ENCODE measurements around the gene SCAMP2. TPM values are rescaled to one million over a fixed set of nuclear protein-coding genes. Genes with fewer than 3 reads are reported as not detected.
"Not testable (repeated sequence)": the region's sequence is repeated elsewhere in the genome, so short reads cannot be mapped to it uniquely, and the experiment has no call there.

Gene SCAMP2
- total and polyA plus RNA-seq, 2 of the 13 experiments (the other 11 are each of a cell fraction or from before 2014, with no cell fraction given), result 34.8 to 121 TPM

DNA sequence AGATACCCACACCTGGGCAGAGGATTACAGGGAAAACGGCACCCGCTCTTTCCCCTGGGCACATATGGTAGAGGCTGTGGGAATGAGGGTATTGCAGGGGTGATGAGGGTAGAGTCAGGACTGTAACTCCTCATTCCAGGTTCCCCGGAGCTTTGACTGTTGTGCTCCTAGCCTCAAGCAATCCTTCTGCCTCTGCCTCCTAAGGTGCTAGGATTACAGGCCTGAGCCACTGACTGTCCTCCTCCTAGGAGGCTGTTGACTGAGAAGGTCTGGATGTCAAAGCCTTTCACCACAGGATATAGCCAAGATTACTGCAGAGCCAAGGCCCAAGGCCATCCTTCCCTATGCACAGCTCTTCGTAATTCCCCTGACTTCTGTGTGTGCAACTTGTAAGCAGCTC lies 15.6 kb upstream of the SCAMP2 start:
- ChIA-PET POLR2A (interaction anchor here (0.6 to 3.3 kb wide), 4 partner anchors 12 to 665 kb away, joined by 3 to 23 read pairs (median 16); partner anchors contain the start of genes FAM219B and SCAMP2), CTCF (ENCODE audit: low intra/inter-chr PET ratio, low total read pairs) (no interaction called here)
- 0 out of 2 replicates have a peak overlapping the region, but pooled peaks have one; percentile 95 for H3K9ac ChIP-seq (ENCODE audit: insufficient read depth, low read depth, low read length)
- WGBS (ENCODE audit: low lambda C conversion rate), result 81% methylated on average over 4 of the region's 4 CpGs
- DNase-seq (ENCODE audit: low spot score), result no peak
- TF ChIP-seq HES4 (CRISPR knock-in tag; IDR thresholded peaks at IDR 0.05; ENCODE audit: borderline replicate concordance) (0 out of 2 replicates have a peak, but pooled peaks have one; percentile 9), ZNF558 (CRISPR knock-in tag; IDR thresholded peaks at IDR 0.05; ENCODE audit: borderline replicate concordance) (no peak)
- TF ChIP-seq, protein P1, sequence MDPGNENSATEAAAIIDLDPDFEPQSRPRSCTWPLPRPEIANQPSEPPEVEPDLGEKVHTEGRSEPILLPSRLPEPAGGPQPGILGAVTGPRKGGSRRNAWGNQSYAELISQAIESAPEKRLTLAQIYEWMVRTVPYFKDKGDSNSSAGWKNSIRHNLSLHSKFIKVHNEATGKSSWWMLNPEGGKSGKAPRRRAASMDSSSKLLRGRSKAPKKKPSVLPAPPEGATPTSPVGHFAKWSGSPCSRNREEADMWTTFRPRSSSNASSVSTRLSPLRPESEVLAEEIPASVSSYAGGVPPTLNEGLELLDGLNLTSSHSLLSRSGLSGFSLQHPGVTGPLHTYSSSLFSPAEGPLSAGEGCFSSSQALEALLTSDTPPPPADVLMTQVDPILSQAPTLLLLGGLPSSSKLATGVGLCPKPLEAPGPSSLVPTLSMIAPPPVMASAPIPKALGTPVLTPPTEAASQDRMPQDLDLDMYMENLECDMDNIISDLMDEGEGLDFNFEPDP (CRISPR knock-in tag; conservative IDR thresholded peaks at IDR 0.05), result 0 out of 2 replicates have a peak, but pooled peaks have one; percentile 56
- in situ Hi-C loops (cut with HindIII; ENCODE audit: extremely low pct_ligation_motif_present, low pct_unique_long_range_greater_than_20kb) (no loop called here), intact Hi-C loops (cut with micrococcal nuclease; ENCODE audit: unreplicated experiment) (no loop called here)
- peak overlapping the region; percentile 84 for H3K4me2 ChIP-seq (ENCODE audit: low read depth, low read length)
- BruUV-seq (replicated peaks), result no TSS peak
- peaks cover 11% of the 10 kb centered on the region for H3K79me2 ChIP-seq (ENCODE audit: insufficient read depth, low read length)
- no peak for FAIRE-seq
- H3K9me3 ChIP-seq (ENCODE audit: low read length), result no peaks in the 10 kb centered on the region
- ATAC-seq, result no peak; the same call in 2 of the 3 replicates
- H3K27ac ChIP-seq (ENCODE audit: extremely low read length, insufficient read depth, low read length), result no peak overlapping the region
- peak overlapping the region in 1 of 3 experiments; percentile 99; a peak in 1 of 6 replicates for H3K4me3 ChIP-seq (replicated peaks in 1 of 3; ENCODE audit: insufficient read depth in 1 of 3, low read depth in 2 of 3, low read length in 3 of 3)
- no peak overlapping the region for H2AFZ ChIP-seq (ENCODE audit: low read length)
- H4K20me1 ChIP-seq (ENCODE audit: insufficient read depth, low read length), result no peaks in the 10 kb centered on the region; the same call in 1 of the 2 replicates
- no peaks in the 10 kb centered on the region; a peak in 1 of 5 replicates for H3K27me3 ChIP-seq (ENCODE audit: control insufficient read depth in 1 of 2, insufficient read depth in 2 of 2, low read length in 2 of 2)
- peaks cover 45% of the 10 kb centered on the region for H3K4me1 ChIP-seq (ENCODE audit: insufficient read depth, low read length)
- peaks cover 11 to 15% of the 10 kb centered on the region in 2 experiments; a peak in 4 of 5 replicates for H3K36me3 ChIP-seq (replicated peaks in 1 of 2; ENCODE audit: control insufficient read depth in 1 of 2, insufficient read depth in 2 of 2, low read length in 2 of 2)

DNA sequence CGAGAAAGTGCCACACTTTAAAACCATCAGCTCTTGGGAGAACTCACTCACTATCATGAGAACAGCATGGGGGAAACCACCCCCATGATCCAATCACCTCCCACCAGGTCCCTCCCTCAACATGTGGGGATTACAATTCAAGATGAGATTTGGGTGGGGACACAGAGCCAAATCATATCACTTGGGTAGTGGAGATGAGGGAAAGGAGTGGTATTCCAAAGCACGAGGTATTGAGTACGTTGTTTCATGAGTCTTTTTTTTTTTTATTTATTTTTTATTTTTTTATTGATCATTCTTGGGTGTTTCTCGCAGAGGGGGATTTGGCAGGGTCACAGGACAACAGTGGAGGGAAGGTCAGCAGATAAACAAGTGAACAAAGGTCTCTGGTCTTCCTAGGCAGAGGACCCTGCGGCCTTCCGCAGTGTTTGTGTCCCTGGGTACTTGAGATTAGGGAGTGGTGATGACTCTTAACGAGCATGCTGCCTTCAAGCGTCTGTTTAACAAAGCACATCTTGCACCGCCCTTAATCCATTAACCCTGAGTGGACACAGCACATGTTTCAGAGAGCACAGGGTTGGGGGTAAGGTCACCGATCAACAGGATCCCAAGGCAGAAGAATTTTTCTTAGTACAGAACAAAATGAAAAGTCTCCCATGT lies 14.5 kb upstream of the SCAMP2 start:
- H3K27ac ChIP-seq (ENCODE audit: extremely low read length, insufficient read depth, low read length); ATAC-seq; H3K9me3 ChIP-seq (ENCODE audit: low read length); H2AFZ ChIP-seq (ENCODE audit: low read length); H3K9ac ChIP-seq (ENCODE audit: insufficient read depth, low read depth, low read length); CTCF ChIA-PET (ENCODE audit: low intra/inter-chr PET ratio, low total read pairs); in situ Hi-C loops (cut with HindIII; ENCODE audit: extremely low pct_ligation_motif_present, low pct_unique_long_range_greater_than_20kb); BruUV-seq (replicated peaks); H4K20me1 ChIP-seq (ENCODE audit: insufficient read depth, low read length); H3K36me3 ChIP-seq (replicated peaks in 1 of 2; ENCODE audit: control insufficient read depth in 1 of 2, insufficient read depth in 2 of 2, low read length in 2 of 2); DNase-seq (ENCODE audit: low spot score); H3K27me3 ChIP-seq (ENCODE audit: control insufficient read depth in 1 of 2, insufficient read depth in 2 of 2, low read length in 2 of 2); FAIRE-seq; intact Hi-C loops (cut with micrococcal nuclease; ENCODE audit: unreplicated experiment); H3K4me2 ChIP-seq (ENCODE audit: low read depth, low read length); H3K4me3 ChIP-seq (replicated peaks in 1 of 3; ENCODE audit: insufficient read depth in 1 of 3, low read depth in 2 of 3, low read length in 3 of 3): not testable (repeated sequence)
- WGBS (ENCODE audit: low lambda C conversion rate), result 22% methylated on average over 6 of the region's 10 CpGs
- Histone ChIP-seq H3K79me2 (ENCODE audit: insufficient read depth, low read length) (peaks cover 11% of the 10 kb centered on the region), H3K4me1 (ENCODE audit: insufficient read depth, low read length) (peaks cover 49% of the 10 kb centered on the region)
- POLR2A ChIA-PET, result interaction anchor here (3.1 kb wide), 1 partner anchor 19 kb away, joined by 21 read pairs; the partner anchor contains the start of gene FAM219B

All from HepG2 (cell line).